Epithelial cell of alveolus of lung (primary cell): Measurements from ENCODE around the gene FXR1. TPM values are rescaled to one million over a fixed set of nuclear protein-coding genes. Genes with fewer than 3 reads are reported as not detected.

Source experiments
- total RNA-seq: library from RNA; depleted of rRNA; stranded (reverse); fragments of >200 nt; gene quantifications from 2 replicates; pipeline ENCODE4 v1.2.1, GENCODE V29; 2015

Gene FXR1
- 92.4 and 188 TPM in 2 replicates for total RNA-seq

GRCh38 chr3:180912304-180913296 lies at the start of gene FXR1:
Gene FXR1, plus strand, starts transcription at chr3:180912670. Its CDS starts 16 bp downstream, at chr3:180912686.

GRCh38 chr3:180989291-180990163 lies 77.1 kb downstream of the FXR1 start, which contains the start of gene DNAJC19:
Gene DNAJC19, minus strand, starts transcription at chr3:180989736. Its CDS starts 134 bp downstream, at chr3:180989602.

Other genes with a start within 250 kb of the FXR1 start
- gene CCDC39, start 233.2 kb upstream of the FXR1 start, total RNA-seq: not detected in 2 replicates
- 17.4 and 21.5 TPM in 2 replicates for gene DNAJC19, start 77.1 kb downstream of the FXR1 start, total RNA-seq